ENCODE results near the gene PSME3IP1. TPM values are rescaled to one million over a fixed set of nuclear protein-coding genes. Genes with fewer than 3 reads are reported as not detected.

The PSME3IP1 gene
- total and polyA plus RNA-seq, 2 experiments from 2014 or later, result 64.2 to 73.2 TPM

- Histone ChIP-seq H3K36me3 (replicated peaks; ENCODE audit: insufficient read depth, low read depth) (no peaks in the 10 kb centered on the region), H2AFZ (no peak overlapping the region), H3K27me3 (no peaks in the 10 kb centered on the region), H4K20me1 (ENCODE audit: insufficient read depth, poor library complexity, severe bottlenecking) (no peaks in the 10 kb centered on the region), H3K27ac (no peak overlapping the region), H3K4me1 (ENCODE audit: insufficient read depth) (peaks cover 8% of the 10 kb centered on the region), H3K4me3 (no peak overlapping the region), H3K9me2 (replicated peaks; ENCODE audit: insufficient read depth) (no peaks in the 10 kb centered on the region), H3K4me2 (no peak overlapping the region), H3K9me3 (ENCODE audit: low read depth) (no peaks in the 10 kb centered on the region), H3K79me2 (no peaks in the 10 kb centered on the region)
- TF ChIP-seq EZH2 (IDR thresholded peaks at IDR 0.05; ENCODE audit: borderline replicate concordance) (no peak), EZH2phosphoT487 (IDR thresholded peaks at IDR 0.05; ENCODE audit: low read depth, severe bottlenecking, unreplicated experiment) (no peak), CTCF (IDR thresholded peaks at IDR 0.05; ENCODE audit: poor library complexity) (no peak)
- 76% methylated on average over 14 of the region's 14 CpGs for WGBS (ENCODE audit: low lambda C conversion rate, missing lambda C conversion rate)
- no peak for DNase-seq (ENCODE audit: low spot score)
Observed at GRCh38 chr16:57145046-57146021, 40.5 kb downstream of the PSME3IP1 start.

- no peaks in the 10 kb centered on the region for H3K27me3 ChIP-seq
- H3K9me3 ChIP-seq (ENCODE audit: low read depth), result no peaks in the 10 kb centered on the region
- DNase-seq (ENCODE audit: low spot score), result no peak
- peaks cover 8% of the 10 kb centered on the region for H3K4me1 ChIP-seq (ENCODE audit: insufficient read depth)
- no peaks in the 10 kb centered on the region for H3K79me2 ChIP-seq
- no peak overlapping the region for H3K27ac ChIP-seq
- no peak overlapping the region for H3K4me3 ChIP-seq
- H4K20me1 ChIP-seq (ENCODE audit: insufficient read depth, poor library complexity, severe bottlenecking), result no peaks in the 10 kb centered on the region
- WGBS (ENCODE audit: low lambda C conversion rate, missing lambda C conversion rate), result 83% methylated on average over 2 of the region's 2 CpGs
- no peak overlapping the region for H2AFZ ChIP-seq
- H3K36me3 ChIP-seq (replicated peaks; ENCODE audit: insufficient read depth, low read depth), result no peaks in the 10 kb centered on the region
- TF ChIP-seq EZH2 (IDR thresholded peaks at IDR 0.05; ENCODE audit: borderline replicate concordance) (no peak), CTCF (IDR thresholded peaks at IDR 0.05; ENCODE audit: poor library complexity) (no peak), EZH2phosphoT487 (IDR thresholded peaks at IDR 0.05; ENCODE audit: low read depth, severe bottlenecking, unreplicated experiment) (no peak)
- no peak overlapping the region for H3K4me2 ChIP-seq
- no peaks in the 10 kb centered on the region for H3K9me2 ChIP-seq (replicated peaks; ENCODE audit: insufficient read depth)
Observed at GRCh38 chr16:57144027-57144426, 41.8 kb downstream of the PSME3IP1 start.

DNA sequence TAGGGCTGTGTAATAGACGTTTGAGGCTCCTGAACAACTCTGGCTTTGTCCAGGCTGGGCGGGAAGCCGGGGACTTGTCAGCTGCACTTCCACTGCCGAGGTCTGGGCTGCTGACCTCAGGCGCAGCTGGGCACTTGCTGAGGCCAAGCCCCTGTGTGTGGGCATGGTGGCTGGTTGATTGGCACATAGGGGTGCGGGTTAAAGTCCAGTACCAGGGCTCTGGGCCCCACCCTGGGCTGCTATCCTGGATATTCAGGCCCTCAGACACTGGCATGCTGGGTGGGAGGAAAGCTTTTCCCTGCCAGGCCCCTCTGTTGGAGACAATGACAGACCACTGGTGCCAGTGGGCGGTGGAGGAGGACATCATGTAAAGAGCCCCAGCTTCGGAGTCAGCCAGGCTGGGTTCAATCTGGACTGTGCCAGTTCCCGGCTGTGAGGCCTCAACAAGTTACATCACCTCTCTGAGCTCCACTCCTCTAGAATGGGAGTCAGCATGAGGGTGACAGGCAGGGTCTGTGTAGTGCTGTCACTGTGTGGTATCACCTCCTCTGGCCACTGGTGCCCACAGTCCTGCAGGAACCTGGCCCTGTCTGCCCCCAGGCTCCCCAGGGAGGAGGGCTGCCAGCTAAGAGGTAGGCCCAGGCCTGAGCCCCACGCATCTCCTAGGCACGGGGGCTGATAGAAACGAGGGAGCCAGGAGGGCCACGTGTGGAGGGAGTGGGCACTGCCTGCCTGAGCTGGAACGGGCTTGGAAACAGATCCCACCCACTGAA lies 42.5 kb downstream of the PSME3IP1 start:
- no peaks in the 10 kb centered on the region for H4K20me1 ChIP-seq (ENCODE audit: insufficient read depth, poor library complexity, severe bottlenecking)
- H3K27me3 ChIP-seq, result no peaks in the 10 kb centered on the region
- peaks cover 8% of the 10 kb centered on the region for H3K4me1 ChIP-seq (ENCODE audit: insufficient read depth)
- H3K4me3 ChIP-seq, result no peak overlapping the region
- H2AFZ ChIP-seq, result no peak overlapping the region
- no peaks in the 10 kb centered on the region for H3K9me2 ChIP-seq (replicated peaks; ENCODE audit: insufficient read depth)
- H3K9me3 ChIP-seq (ENCODE audit: low read depth), result no peaks in the 10 kb centered on the region
- WGBS (ENCODE audit: low lambda C conversion rate, missing lambda C conversion rate), result 87% methylated on average over 14 of the region's 14 CpGs
- no peak for TF ChIP-seq EZH2 (IDR thresholded peaks at IDR 0.05; ENCODE audit: borderline replicate concordance)
- no peak for TF ChIP-seq EZH2phosphoT487 (IDR thresholded peaks at IDR 0.05; ENCODE audit: low read depth, severe bottlenecking, unreplicated experiment)
- TF ChIP-seq CTCF (IDR thresholded peaks at IDR 0.05; ENCODE audit: poor library complexity), result no peak
- H3K36me3 ChIP-seq (replicated peaks; ENCODE audit: insufficient read depth, low read depth), result no peaks in the 10 kb centered on the region
- no peaks in the 10 kb centered on the region for H3K79me2 ChIP-seq
- no peak overlapping the region for H3K27ac ChIP-seq
- no peak overlapping the region for H3K4me2 ChIP-seq
- no peak for DNase-seq (ENCODE audit: low spot score)
